Dendritic cell treated with granulocyte-macrophage colony-stimulating factor and Interleukin-4, amounts not matched to agents 40 ng/mL and 50 ng/mL, for 4 days (primary cell): ENCODE results near the gene C17orf50.

Experiments
- H3K27ac Mint-ChIP-seq: one replicate; pipeline ENCODE4 v1.8.0; 2022; ENCODE audit warnings: mild to moderate bottlenecking, mixed read lengths
- H3K27me3 Mint-ChIP-seq: one replicate; pipeline ENCODE4 v1.8.0; 2022; ENCODE audit warnings: mild to moderate bottlenecking, mixed read lengths
- H3K36me3 Mint-ChIP-seq: one replicate; pipeline ENCODE4 v1.8.0; 2022; ENCODE audit warnings: low read depth, mixed read lengths
- H3K4me1 Mint-ChIP-seq: one replicate; pipeline ENCODE4 v1.8.0; 2022; ENCODE audit warnings: low read depth, mixed read lengths
- H3K4me3 Mint-ChIP-seq: one replicate; pipeline ENCODE4 v1.8.0; 2022; ENCODE audit warnings: mild to moderate bottlenecking, moderate library complexity, mixed read lengths
- H3K9me3 Mint-ChIP-seq: one replicate; pipeline ENCODE4 v1.8.0; 2022; ENCODE audit warnings: mixed read lengths
- intact Hi-C: fragments of 100-400 bp; cut with micrococcal nuclease; formaldehyde crosslinking; loops from one replicate; pipeline ENCODE4 v1.15.0; 2022

Gene C17orf50

GRCh38 chr17:35808962-35809854 lies 48.5 kb downstream of the C17orf50 start, which contains the start of gene TAF15:
TSS of gene TAF15 (plus strand) at chr17:35809484. CDS start at chr17:35809570, 86 bp downstream.
- peaks cover 26% of the 10 kb centered on the region for H3K36me3 Mint-ChIP-seq
- H3K27me3 Mint-ChIP-seq, result peaks cover 14% of the 10 kb centered on the region
- H3K9me3 Mint-ChIP-seq, result no peaks in the 10 kb centered on the region
- peak within 1 kb of the TSS; percentile 97 for H3K27ac Mint-ChIP-seq
- H3K4me1 Mint-ChIP-seq, result peaks cover 49% of the 10 kb centered on the region
- intact Hi-C loops, result loop anchor here (1.0 kb wide), 1 partner anchor 45 kb away; no protein-coding TSS in a partner anchor
- peak within 1 kb of the TSS; percentile 94 for H3K4me3 Mint-ChIP-seq

GRCh38 chr17:35809855-35810461 lies 49.3 kb downstream of the C17orf50 start:
- Mint-ChIP-seq H3K36me3 (peaks cover 27% of the 10 kb centered on the region), H3K9me3 (no peaks in the 10 kb centered on the region), H3K4me3 (peak overlapping the region; percentile 94), H3K27me3 (peaks cover 14% of the 10 kb centered on the region), H3K4me1 (peaks cover 49% of the 10 kb centered on the region), H3K27ac (peak overlapping the region; percentile 97)
- intact Hi-C loops, result loop anchor here (1.0 kb wide), 1 partner anchor 46 kb away; no protein-coding TSS in a partner anchor

- Mint-ChIP-seq H3K27me3 (peaks cover 10% of the 10 kb centered on the region), H3K4me3 (no peak overlapping the region), H3K27ac (no peak overlapping the region), H3K36me3 (peaks cover 37% of the 10 kb centered on the region), H3K9me3 (no peaks in the 10 kb centered on the region), H3K4me1 (peaks cover 46% of the 10 kb centered on the region)
- intact Hi-C loops, result no loop called here
These were observed 51.1 kb downstream of the C17orf50 start for GRCh38 chr17:35811759-35812158.

GRCh38 chr17:35812456-35812855 lies 51.8 kb downstream of the C17orf50 start:
- peaks cover 9% of the 10 kb centered on the region for H3K27me3 Mint-ChIP-seq
- H3K4me1 Mint-ChIP-seq, result peaks cover 39% of the 10 kb centered on the region
- peaks cover 44% of the 10 kb centered on the region for H3K36me3 Mint-ChIP-seq
- no peak overlapping the region for H3K4me3 Mint-ChIP-seq
- no peak overlapping the region for H3K27ac Mint-ChIP-seq
- H3K9me3 Mint-ChIP-seq, result no peaks in the 10 kb centered on the region
- intact Hi-C loops, result no loop called here
